Gastroesophageal sphincter (tissue), 3 donors: ENCODE results near the gene PNLIPRP1.

ENCODE experiments used
- CTCF ChIP-seq, 4 experiments: fragments of 200-600 bp in 2 of 4; fragments of 450-650 bp in 2 of 4; sonication (generic) in 1 of 4; IDR thresholded peaks; one replicate each; pipeline ENCODE4 v1.5.1; 2017 to 2019; ENCODE audit warnings: antibody characterized with exemption in 4 of 4, mild to moderate bottlenecking in 2 of 4, moderate library complexity in 2 of 4
- EP300 ChIP-seq: sonication (generic); formaldehyde crosslinking; IDR thresholded peaks from one replicate; pipeline ENCODE4 v1.6.1; 2017; ENCODE audit warnings: antibody characterized with exemption, mild to moderate bottlenecking
- POLR2A ChIP-seq, 2 donors: fragments of 450-650 bp; IDR thresholded peaks; one replicate each; pipeline ENCODE4 v1.6.1; 2017; ENCODE audit warnings: antibody characterized with exemption in 2 of 2, mild to moderate bottlenecking in 2 of 2, moderate library complexity in 1 of 2
- POLR2AphosphoS5 ChIP-seq: sonication (generic); formaldehyde crosslinking; IDR thresholded peaks from one replicate; pipeline ENCODE4 v1.6.1; 2017; ENCODE audit warnings: antibody characterized with exemption

GRCh38 chr10:116554628-116555027 is 36.1 kb upstream of the PNLIPRP1 start:
- TF ChIP-seq CTCF (IDR thresholded peaks at IDR 0.05): no peak
- no peak for TF ChIP-seq POLR2AphosphoS5
- no peak for TF ChIP-seq POLR2A (IDR thresholded peaks at IDR 0.05)
- no peak for TF ChIP-seq EP300
